ENCODE results near the gene ARHGAP22.

Gene ARHGAP22

DNA sequence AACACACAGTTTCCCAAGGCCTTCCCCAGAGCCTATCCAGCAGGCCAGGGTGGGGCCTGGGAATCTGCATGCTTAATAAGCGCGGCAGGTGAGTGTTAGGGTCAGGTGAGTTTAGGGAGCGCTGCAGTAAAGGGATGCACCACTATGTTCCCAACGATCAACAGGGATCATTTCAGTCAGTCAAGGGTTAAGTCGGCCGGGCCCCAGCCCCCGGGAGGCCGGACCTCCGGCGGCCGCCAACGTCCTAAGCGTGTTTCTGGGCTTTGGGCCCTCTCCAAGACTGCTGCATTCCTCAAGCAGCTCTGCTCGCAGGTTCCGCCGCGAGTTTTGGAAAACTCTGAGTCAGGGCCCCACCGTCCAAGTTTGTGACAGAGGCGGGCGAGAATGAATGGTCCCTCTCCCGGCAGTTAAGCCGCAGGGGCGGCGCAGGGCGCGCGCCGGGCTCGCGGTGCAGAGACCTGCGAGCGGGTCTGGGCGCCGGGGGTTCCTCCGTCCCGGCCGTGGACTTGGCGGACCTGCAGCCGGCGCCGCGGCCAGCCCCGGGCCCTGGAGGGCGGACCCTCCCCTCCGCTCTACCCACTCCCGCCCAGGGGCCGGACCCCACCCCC is 81.6 kb downstream of the ARHGAP22 start:
- peak; percentile 16 to 25 for DNase-seq

DNA sequence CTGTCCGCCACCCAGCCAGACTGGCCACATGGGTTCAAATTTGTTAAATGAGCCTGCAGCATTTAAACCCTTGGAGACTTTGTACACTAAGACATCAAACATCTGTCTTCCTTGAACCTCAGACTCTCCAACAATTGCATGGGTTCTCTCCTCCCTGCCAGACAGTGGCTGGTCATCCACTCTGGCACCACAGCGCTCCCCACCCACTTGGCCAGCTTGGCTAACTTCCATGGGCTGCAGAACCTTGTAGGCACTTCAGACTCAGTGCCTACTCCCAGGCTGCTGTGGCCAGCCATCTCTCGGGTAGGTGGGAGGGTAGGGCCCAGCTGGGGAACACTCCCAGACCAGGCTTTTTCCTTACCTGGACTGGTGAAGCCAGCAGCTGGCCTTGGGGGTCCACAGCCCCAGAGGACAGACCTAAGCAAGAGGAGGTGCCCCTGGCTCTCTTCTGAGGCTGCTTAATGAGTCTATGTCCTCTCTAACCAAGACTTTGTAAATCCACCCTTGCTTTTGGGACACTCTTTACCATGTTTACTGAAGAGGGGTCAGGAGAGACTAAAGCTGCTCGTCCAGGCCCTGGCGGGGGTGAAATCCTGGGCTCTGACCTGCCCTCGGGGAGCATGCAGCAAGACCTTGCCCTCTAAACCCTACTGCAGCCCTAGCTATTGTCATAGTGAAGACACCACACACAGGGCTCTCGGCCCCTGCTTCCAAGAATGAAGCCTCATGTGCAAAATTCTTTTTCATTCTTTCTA is 82.7 kb downstream of the ARHGAP22 start:
- TF ChIP-seq POLR2A (IDR thresholded peaks at IDR 0.05; ENCODE audit: low read length) (no peak), GATA1 (IDR thresholded peaks at IDR 0.05; ENCODE audit: low read depth, low read length) (no peak)
- DNase-seq, result no peak

More for the DNA sequence above, 81.6 kb downstream of the ARHGAP22 start:
- TF ChIP-seq GATA1 (IDR thresholded peaks at IDR 0.05; ENCODE audit: low read depth, low read length) (no peak), POLR2A (IDR thresholded peaks at IDR 0.05; ENCODE audit: low read length) (no peak)

DNA sequence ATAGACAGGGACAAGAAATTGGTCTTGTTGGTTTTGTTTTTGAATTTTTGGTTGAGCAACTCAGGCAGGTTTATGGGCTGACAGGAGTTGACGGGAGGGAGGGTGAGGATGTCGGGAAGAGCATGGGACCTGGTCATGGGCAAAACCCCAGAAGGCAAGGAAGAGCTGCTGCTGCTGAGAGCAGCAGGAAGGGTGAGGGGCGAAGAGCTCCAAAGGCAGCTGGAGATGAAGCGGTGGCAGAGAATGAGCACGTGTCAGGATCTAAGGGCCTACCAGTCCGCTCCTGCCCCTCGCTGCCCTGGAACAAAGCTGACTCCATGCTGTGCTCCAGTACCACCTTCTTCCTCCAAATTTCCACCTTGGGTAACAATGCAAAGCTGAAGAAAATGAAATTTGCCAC is 84.3 kb downstream of the ARHGAP22 start:
- DNase-seq, result no peak
- TF ChIP-seq POLR2A (IDR thresholded peaks at IDR 0.05; ENCODE audit: low read length) (no peak), GATA1 (IDR thresholded peaks at IDR 0.05; ENCODE audit: low read depth, low read length) (no peak)

DNA sequence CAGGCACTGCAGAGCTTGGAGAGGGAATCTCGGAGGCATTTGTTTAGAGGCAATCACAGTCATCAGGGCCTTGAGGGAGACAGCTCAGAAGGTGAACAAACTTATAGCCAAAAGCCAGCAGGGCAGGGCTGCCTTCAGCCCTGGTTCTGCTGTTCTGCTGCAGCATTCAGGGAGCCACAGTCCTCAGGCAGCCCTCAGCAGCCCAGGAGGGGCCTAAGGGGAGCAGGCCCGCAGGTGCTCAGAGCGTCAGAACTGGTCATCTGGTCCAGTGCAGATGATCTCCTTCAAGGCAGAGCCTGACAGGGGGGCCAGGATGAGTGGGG is 84.7 kb downstream of the ARHGAP22 start:
- TF ChIP-seq POLR2A (IDR thresholded peaks at IDR 0.05; ENCODE audit: low read length), result no peak
- DNase-seq, result no peak

DNA sequence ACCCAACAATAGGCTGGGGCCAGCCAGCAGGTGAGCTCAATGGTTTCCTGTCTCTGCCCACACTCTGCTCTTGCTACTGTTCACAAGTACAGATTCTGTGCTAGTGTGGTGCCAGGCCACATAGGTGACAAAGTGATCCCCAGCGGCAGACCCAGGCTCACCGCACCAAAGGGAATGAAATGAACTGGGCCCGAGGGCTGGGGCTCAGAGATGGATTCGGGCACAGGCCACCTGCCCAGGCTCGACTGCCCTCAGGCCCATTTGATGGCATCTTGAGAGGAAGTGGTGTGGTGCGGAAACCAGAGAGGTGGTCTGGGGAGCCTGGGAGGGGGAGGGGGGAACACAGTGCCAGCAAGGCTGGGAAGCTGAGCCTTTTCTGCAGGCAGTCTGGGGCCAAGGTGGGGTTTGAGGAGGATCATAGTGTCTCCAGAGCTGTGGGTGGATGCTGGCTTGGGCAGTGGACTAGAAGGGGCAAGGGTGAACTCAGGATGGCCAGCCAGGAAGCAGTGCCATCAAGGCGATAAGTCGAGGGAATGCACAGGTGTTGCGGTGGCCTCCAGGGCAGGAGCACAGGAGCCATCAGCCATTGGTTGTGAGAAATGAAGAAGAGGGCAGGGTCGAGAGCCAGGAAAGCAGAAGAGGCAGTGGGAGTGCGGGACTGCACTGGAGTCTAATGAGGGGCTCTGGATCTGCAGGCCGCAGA is 85.2 kb downstream of the ARHGAP22 start:
- TF ChIP-seq POLR2A (IDR thresholded peaks at IDR 0.05; ENCODE audit: low read length) (no peak), GATA1 (IDR thresholded peaks at IDR 0.05; ENCODE audit: low read depth, low read length) (no peak)
- DNase-seq, result no peak

DNA sequence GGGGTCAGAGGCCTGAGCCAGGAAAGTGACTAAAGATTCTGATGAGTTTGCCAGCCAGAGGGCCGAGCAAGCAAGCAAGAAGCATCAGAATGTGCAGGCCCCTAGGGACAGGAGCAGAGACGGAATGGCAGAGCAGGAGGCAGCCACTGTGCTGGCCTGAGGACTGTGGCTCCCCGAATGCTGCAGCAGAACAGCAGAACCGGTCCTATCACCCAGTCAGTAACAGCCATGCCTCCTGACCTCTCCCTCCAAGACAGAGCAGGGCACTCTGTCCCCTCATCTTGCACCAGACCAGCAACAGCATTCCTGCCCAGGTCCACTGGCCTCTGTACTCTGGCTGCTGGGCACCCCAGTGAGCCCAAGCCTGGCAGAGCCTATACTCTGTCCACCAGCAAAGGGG is 85.9 kb downstream of the ARHGAP22 start:
- DNase-seq, result no peak
- TF ChIP-seq GATA1 (IDR thresholded peaks at IDR 0.05; ENCODE audit: low read depth, low read length), result no peak
- TF ChIP-seq POLR2A (IDR thresholded peaks at IDR 0.05; ENCODE audit: low read length), result no peak

DNA sequence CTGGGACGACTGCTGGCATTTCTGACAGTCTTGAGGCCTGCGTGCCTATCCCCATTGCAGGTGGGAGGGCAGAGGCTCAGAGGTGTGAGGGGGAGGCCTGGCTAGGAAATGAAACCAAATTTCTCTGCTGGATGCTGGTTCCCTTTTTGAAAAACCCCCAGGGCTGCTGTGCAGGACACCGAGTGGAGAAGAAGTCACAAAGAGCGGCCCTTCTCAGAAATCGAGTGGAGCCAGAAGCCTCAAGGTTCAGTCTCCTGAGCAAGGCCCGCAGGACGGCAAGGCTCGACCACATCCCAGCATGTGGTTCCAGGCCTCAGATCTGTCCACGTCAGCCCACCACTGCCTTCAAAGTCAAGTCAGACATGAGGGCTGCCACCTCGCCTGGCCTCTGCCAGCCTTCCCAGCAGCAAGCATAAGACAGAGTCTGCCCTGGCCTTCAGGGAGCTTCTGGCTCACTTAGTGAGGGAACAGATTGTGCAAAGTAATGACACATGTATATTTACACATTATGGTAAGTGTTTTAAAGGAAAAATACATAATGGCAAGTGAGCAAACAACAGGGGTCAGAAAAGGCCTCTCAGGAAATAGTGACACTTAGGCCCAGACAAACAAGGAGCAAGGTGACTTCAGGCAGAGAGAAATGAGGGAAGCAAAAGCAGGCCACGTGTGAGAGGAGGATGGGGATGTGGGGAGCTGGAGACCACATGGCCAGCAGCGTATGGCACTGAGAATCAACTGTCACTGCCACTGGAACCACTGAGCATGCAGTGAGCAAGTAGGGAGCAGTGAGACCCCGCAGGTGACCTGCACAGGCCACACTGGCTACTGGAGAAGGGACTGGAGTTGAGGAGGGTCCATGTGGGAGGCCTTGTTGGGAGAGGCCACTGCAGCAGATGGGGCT is 86.7 kb downstream of the ARHGAP22 start:
- no peak for TF ChIP-seq POLR2A (IDR thresholded peaks at IDR 0.05; ENCODE audit: low read length)
- no peak for TF ChIP-seq GATA1 (IDR thresholded peaks at IDR 0.05; ENCODE audit: low read depth, low read length)
- DNase-seq, result no peak

DNA sequence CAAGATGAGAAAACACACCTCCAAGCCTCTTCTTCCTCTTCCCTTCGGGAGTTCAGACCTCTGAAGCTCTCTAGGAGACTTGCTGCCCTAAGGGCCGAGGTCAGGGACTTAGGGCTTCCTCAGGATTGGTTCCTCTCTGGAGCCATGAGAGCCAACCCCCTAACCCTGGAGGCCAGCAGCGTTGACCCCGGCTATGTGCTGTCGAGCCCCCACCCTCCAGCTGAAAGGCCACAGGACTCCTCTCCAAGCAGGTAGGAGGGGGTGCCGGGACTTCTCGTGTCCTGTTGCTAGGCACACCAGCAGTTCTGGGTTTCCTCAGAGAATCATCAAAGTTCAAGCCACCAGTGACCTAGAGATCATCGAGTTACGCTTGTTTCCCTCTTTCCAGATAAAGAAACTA is 87.4 kb downstream of the ARHGAP22 start:
- no peak for DNase-seq
- TF ChIP-seq POLR2A (IDR thresholded peaks at IDR 0.05; ENCODE audit: low read length), result no peak
- TF ChIP-seq GATA1 (IDR thresholded peaks at IDR 0.05; ENCODE audit: low read depth, low read length), result no peak

DNA sequence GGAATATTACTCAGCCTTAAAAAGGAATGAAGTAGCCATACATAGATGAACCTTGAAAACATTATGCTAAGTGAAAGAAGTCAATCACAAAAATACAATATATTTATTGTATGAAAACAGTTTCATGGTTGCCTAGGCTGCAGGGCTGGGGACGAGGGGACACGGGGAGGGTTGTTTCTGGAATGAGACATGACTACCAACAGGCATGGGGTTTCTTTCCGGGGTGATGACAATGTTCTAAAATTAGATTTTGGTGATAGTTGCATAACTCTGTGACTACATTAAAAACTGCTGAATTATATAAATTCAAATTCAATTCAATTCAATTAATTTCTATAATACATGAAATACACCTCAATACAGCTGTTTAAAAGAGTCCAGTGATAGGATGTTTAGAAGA is 88.0 kb downstream of the ARHGAP22 start:
- DNase-seq, result no peak
- no peak for TF ChIP-seq GATA1 (IDR thresholded peaks at IDR 0.05; ENCODE audit: low read depth, low read length)
- TF ChIP-seq POLR2A (IDR thresholded peaks at IDR 0.05; ENCODE audit: low read length), result no peak

DNA sequence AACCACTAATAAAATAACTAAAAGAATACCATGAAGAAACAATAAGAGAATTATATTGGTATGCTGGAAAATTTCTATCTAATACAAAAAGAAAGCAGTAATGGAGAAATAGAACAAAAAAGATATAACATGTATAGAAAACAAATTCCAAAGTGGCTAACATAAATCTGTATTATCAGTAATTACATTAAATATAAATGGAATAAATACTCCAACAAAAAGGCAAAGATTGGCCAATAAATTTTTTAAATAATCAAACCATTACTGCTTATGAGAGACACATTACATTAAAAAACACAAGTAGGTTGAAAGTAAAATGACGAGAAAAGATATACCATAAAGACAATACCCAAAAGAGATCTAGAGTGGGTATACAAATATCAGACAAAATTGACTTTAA is 90.0 kb downstream of the ARHGAP22 start:
- no peak for DNase-seq
- TF ChIP-seq POLR2A (IDR thresholded peaks at IDR 0.05; ENCODE audit: low read length) (no peak), GATA1 (IDR thresholded peaks at IDR 0.05; ENCODE audit: low read depth, low read length) (no peak)

DNA sequence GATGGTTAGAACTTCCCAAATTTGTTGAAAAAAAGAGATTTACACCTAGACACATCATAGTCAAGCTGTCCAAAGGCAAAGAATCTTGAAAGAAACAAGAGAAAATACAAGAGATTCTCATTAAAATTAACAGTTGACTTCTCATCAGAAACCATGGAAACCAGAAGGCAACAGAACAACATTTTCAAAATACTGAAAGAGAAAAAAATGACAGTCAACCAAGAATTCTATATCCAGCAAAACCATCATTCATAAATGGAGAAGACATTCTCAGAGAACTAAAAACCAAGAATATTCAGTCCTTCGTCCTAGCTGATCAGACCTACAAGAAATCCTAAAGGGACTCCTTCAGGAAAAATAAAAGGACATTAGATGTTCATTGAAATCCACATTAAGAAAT is 90.6 kb downstream of the ARHGAP22 start:
- TF ChIP-seq POLR2A (IDR thresholded peaks at IDR 0.05; ENCODE audit: low read length), result no peak
- no peak for TF ChIP-seq GATA1 (IDR thresholded peaks at IDR 0.05; ENCODE audit: low read depth, low read length)
- DNase-seq, result no peak

DNA sequence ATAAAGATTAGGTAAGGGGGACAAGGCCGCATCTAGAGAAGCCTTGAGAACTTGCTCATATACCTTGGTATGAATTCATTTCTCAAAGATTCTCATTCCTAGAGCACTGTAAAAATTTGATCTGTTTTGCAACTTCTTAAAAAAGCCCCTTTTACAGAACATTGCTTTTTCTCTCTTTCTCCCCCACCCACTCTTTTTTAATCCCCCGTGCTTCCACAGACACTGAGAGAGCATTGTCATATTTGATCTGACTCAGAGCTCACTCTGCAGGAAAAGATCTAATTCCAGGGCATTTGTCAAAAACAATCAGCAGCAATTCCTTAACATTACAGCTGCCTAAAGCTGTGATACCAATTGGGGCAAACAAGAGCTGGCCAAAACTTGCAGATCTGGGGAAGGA is 92.0 kb downstream of the ARHGAP22 start:
- no peak for TF ChIP-seq GATA1 (IDR thresholded peaks at IDR 0.05; ENCODE audit: low read depth, low read length)
- TF ChIP-seq POLR2A (IDR thresholded peaks at IDR 0.05; ENCODE audit: low read length), result no peak
- no peak for DNase-seq

DNA sequence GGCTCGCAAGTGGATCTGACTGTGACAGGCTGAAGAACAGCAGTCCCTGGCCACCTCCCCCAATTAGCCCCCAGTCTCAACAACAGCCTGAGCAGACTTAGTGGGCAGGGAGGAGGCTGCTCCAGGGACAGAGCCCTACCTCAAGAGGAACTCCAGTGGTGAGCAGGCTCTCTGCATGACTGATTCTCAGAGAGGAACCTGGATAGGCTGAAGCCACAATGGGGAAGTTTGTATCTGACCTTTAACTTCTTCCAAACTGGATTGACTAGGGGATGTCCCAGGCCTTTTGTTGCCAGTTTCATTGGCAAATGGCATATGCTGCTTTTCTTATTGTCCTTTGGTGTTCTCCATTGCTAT is 93.0 kb downstream of the ARHGAP22 start:
- no peak for DNase-seq
- no peak for TF ChIP-seq POLR2A (IDR thresholded peaks at IDR 0.05; ENCODE audit: low read length)
- no peak for TF ChIP-seq GATA1 (IDR thresholded peaks at IDR 0.05; ENCODE audit: low read depth, low read length)
